T-cell (primary cell): ENCODE data around the gene EGLN2. TPM values are rescaled to one million over a fixed set of nuclear protein-coding genes. Genes with fewer than 3 reads are reported as not detected.
"Not testable (repeated sequence)": the region's sequence is repeated elsewhere in the genome, so short reads cannot be mapped to it uniquely, and the experiment has no call there.

ENCODE experiments used
- ATAC-seq, 4 experiments: fragments of 200-7000 bp in 3 of 4; fragments of 150-1000 bp in 1 of 4; cut with Tn5 transposase; replicated peaks in 1 of 4; 1 replicate in 3 of 4; 2 replicates in 1 of 4; pipeline ENCODE4 v1.10.0; 2021; ENCODE audit warnings: moderate library complexity in 3 of 4, mild to moderate bottlenecking in 2 of 4, moderate number of reproducible peaks in 1 of 4
- CTCF ChIA-PET, 2 donors: fragments of 300-600 bp; sonication (Branson Sonifier 250); formaldehyde crosslinking; loops; one replicate each; lab custom pipeline; 2022; ENCODE audit warnings: antibody characterized with exemption in 2 of 2; lab: Charles Lee
- POLR2A ChIA-PET, 2 donors: fragments of 300-600 bp; sonication (Branson Sonifier 250); formaldehyde crosslinking; loops; one replicate each; lab custom pipeline; 2022; ENCODE audit warnings: antibody characterized with exemption in 2 of 2; lab: Charles Lee
- DNase-seq, 35 experiments: peaks; one replicate each; pipeline versions ENCODE4 v3.0.0 to v3.0.0-alpha.2; 2013 to 2023
- H3K27ac ChIP-seq: one replicate; pipeline ENCODE4 v1.5.1; 2013; ENCODE audit warnings: low read length
- H3K27me3 ChIP-seq, 2 experiments: replicated peaks in 1 of 2; 1 replicate in 1 of 2; 2 replicates in 1 of 2; pipeline versions ENCODE4 v1.6.1 to v1.7.0; 2013; ENCODE audit warnings: low read length in 1 of 2, mixed read lengths in 1 of 2; ENCODE audit not compliant: control insufficient read depth in 2 of 2, insufficient read depth in 2 of 2; ENCODE audit errors: extremely low read depth in 1 of 2
- H3K36me3 ChIP-seq, 2 donors: 1 replicate in 1 of 2; 2 replicates in 1 of 2; pipeline versions ENCODE4 v1.6.1 to v1.7.0; 2013; ENCODE audit warnings: low read length in 1 of 2; ENCODE audit not compliant: control insufficient read depth in 2 of 2, insufficient read depth in 1 of 2; ENCODE audit errors: extremely low read depth in 1 of 2
- H3K4me1 ChIP-seq, 2 experiments: 1 replicate in 1 of 2; 2 replicates in 1 of 2; pipeline versions ENCODE4 v1.6.1 to v1.7.0; 2013; ENCODE audit warnings: low read length in 2 of 2, mixed read lengths in 1 of 2; ENCODE audit not compliant: insufficient read depth in 2 of 2, control insufficient read depth in 1 of 2; ENCODE audit errors: extremely low read depth in 1 of 2
- H3K4me3 ChIP-seq, 2 donors: 1 replicate in 1 of 2; 2 replicates in 1 of 2; pipeline versions ENCODE4 v1.5.1 to v1.7.0; 2013; ENCODE audit warnings: mild to moderate bottlenecking in 2 of 2, low read length in 1 of 2, moderate library complexity in 1 of 2; ENCODE audit not compliant: control insufficient read depth in 1 of 2; ENCODE audit errors: extremely low read depth in 1 of 2
- H3K9me3 ChIP-seq: 2 replicates; pipeline ENCODE4 v1.7.0; 2013
- H3K27ac Mint-ChIP-seq, 2 donors: one replicate each; pipeline ENCODE4 v1.8.0; 2020 to 2021; ENCODE audit warnings: mild to moderate bottlenecking in 2 of 2, mixed read lengths in 2 of 2
- H3K27me3 Mint-ChIP-seq, 2 donors: one replicate each; pipeline ENCODE4 v1.8.0; 2021 to 2022; ENCODE audit warnings: mixed read lengths in 2 of 2
- H3K36me3 Mint-ChIP-seq: one replicate; pipeline ENCODE4 v1.8.0; 2021; ENCODE audit warnings: mixed read lengths
- H3K4me1 Mint-ChIP-seq, 3 donors: one replicate each; pipeline ENCODE4 v1.8.0; 2020 to 2022; ENCODE audit warnings: mixed read lengths in 3 of 3, mild to moderate bottlenecking in 1 of 3
- H3K4me3 Mint-ChIP-seq, 3 donors: one replicate each; pipeline ENCODE4 v1.8.0; 2020 to 2022; ENCODE audit warnings: mild to moderate bottlenecking in 3 of 3, mixed read lengths in 3 of 3, moderate library complexity in 3 of 3
- H3K9me3 Mint-ChIP-seq, 3 donors: one replicate each; pipeline ENCODE4 v1.8.0; 2020 to 2022; ENCODE audit warnings: mixed read lengths in 3 of 3
- WGBS: methylation state at CpG from one replicate; pipeline ENCODE4 v1.1.5; 2013; ENCODE audit warnings: missing lambda C conversion rate; ENCODE audit not compliant: insufficient coverage; 5-methylcytosine and 5-hydroxymethylcytosine counted together
- total RNA-seq, 35 experiments: library from RNA in 6 of 35; stranded (reverse) in 6 of 35; fragments of 120-200 nt in 1 of 35; gene quantifications; one replicate each; pipeline versions ENCODE4 v1.2.1 to v1.2.4 and lab custom pipeline; 2013 to 2026

EGLN2 gene
- total RNA-seq, 5 donors from 2014 or later (not counting 1 experiment from before 2014, with no cell fraction given) = 150 to 234 (median 224) TPM

DNA sequence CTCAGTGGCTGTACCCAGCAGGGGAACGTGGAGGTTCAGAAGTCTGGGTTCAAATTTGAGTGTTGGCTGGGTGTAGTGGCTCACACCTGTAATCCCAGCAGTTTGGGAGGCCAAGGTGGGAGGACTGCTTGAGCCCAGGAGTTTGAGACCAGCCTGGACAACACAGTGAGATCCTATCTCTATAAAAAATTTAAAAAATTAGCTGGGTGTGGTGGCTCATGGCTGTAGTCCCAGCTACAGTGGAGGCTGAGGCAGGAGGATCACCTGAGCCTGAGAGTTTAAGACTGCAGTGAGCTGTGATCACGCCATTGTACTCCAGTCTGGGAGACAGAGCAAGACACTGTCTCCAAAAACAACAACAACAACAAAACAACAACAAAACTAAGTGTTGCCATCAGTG is 14.8 kb upstream of the EGLN2 start:
- H3K36me3 Mint-ChIP-seq = peaks cover 34% of the 10 kb centered on the region
- H3K9me3 Mint-ChIP-seq, H3K9me3 ChIP-seq, POLR2A ChIA-PET, H3K4me3 Mint-ChIP-seq, H3K4me3 ChIP-seq, H3K27me3 Mint-ChIP-seq, H3K27me3 ChIP-seq, DNase-seq, ATAC-seq, H3K27ac Mint-ChIP-seq, H3K27ac ChIP-seq, H3K4me1 ChIP-seq, CTCF ChIA-PET: not testable (repeated sequence)
- H3K36me3 ChIP-seq = peaks cover 28 to 34% of the 10 kb centered on the region in 2 donors
- H3K4me1 Mint-ChIP-seq = peaks cover 9 to 20% (median 19%) of the 10 kb centered on the region in 3 donors
- WGBS = 90% methylated on average over 1 of the region's 2 CpGs

DNA sequence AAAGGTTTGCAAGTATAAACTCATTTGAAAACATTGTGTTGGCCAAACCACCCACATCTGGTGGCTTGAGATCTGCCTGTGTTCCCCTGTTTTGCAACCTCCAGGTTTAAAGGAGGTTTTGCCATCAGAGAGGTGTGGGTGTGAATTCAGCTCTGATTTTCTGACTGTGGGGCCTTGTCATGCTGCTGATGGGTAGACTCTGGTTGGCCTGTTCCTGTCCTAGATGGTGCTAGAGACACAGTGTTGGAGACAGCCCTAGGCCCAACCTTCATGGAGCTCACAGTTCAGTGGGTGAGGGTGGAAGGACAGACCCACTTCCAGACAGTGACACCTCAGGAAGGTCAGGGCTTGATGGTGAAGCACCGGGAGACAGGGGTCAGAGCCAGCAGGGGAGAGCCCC is 13.5 kb upstream of the EGLN2 start:
- no peaks in the 10 kb centered on the region for H3K27me3 Mint-ChIP-seq
- CTCF ChIA-PET = no interaction called here
- DNase-seq = no peak
- H3K27ac Mint-ChIP-seq = peak overlapping the region; percentile 6 to 55
- Histone ChIP-seq H3K4me1 (peaks cover 0 to 2% of the 10 kb centered on the region in 2 experiments), H3K9me3 (no peaks in the 10 kb centered on the region), H3K4me3 (no peak overlapping the region), H3K36me3 (peaks cover 28 to 38% of the 10 kb centered on the region in 2 donors), H3K27ac (no peak overlapping the region), H3K27me3 (no peaks in the 10 kb centered on the region)
- POLR2A ChIA-PET = no interaction called here
- WGBS = 81% methylated on average over 1 of the region's 1 CpG
- no peak for ATAC-seq
- peaks cover 40% of the 10 kb centered on the region for H3K36me3 Mint-ChIP-seq
- H3K9me3 Mint-ChIP-seq = no peaks in the 10 kb centered on the region
- H3K4me1 Mint-ChIP-seq = peaks cover 3 to 11% (median 9%) of the 10 kb centered on the region in 3 donors
- no peak overlapping the region for H3K4me3 Mint-ChIP-seq

DNA sequence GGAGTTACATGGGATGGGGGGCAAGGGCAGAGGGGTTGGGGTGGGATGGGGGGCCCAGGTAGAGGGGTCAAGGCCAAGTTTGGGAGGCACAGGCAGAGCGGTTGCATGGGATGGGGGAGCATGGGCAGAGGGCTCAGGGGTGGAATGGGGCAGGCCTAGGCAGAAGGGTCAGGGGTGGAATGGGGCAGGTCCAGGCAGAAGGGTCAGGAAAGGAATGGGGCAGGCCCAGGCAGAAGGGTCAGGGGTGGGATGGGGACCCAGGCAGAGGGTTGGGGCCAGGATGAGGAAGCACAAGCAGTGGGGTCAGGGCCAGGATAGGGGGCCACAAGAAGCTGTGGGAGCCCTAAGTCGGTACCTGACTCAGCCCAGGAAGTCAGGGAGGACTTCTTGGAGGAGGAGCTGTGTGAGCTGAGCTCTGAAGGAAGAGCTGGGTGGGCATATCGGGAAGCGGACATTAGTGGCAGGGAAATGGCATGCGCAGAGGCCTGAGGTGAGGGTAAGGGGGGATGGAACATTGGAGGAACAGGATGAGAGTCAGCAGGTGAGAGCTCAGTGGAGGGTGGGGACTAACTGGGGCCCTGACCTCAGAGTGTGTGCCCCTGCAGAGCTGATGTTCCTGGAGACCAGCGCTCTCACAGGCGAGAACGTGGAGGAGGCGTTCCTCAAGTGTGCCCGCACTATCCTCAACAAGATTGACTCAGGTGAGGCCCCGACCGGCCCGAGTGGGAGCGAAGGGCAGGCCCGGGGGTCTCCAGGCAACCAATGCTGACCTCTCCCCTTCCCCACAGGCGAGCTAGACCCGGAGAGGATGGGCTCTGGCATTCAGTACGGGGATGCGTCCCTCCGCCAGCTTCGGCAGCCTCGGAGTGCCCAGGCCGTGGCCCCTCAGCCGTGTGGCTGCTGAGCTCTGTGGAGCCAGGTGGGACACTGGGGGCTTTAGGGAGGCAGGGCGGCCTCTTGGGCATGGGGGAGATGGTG is 12.6 kb upstream of the EGLN2 start:
- H3K27ac Mint-ChIP-seq = peak overlapping the region in 1 of 2 donors; percentile 8
- ATAC-seq (no peak), DNase-seq (no peak)
- ChIA-PET CTCF (interaction anchor here in 1 of 2 donors (0.5 kb wide), 1 partner anchor 140 kb away, joined by 3 read pairs; no protein-coding TSS in a partner anchor), POLR2A (no interaction called here)
- H3K9me3 Mint-ChIP-seq = no peaks in the 10 kb centered on the region
- H3K36me3 ChIP-seq = peaks cover 31 to 42% of the 10 kb centered on the region in 2 donors
- WGBS = 94% methylated on average over 20 of the region's 25 CpGs
- H3K9me3 ChIP-seq = no peaks in the 10 kb centered on the region
- no peak overlapping the region for H3K27ac ChIP-seq
- no peaks in the 10 kb centered on the region for H3K27me3 ChIP-seq
- H3K36me3 Mint-ChIP-seq = peaks cover 38% of the 10 kb centered on the region
- H3K4me3 Mint-ChIP-seq = no peak overlapping the region
- peaks cover 3 to 10% (median 5%) of the 10 kb centered on the region in 3 donors for H3K4me1 Mint-ChIP-seq
- H3K4me1 ChIP-seq = no peaks in the 10 kb centered on the region
- H3K27me3 Mint-ChIP-seq = no peaks in the 10 kb centered on the region
- no peak overlapping the region for H3K4me3 ChIP-seq

DNA sequence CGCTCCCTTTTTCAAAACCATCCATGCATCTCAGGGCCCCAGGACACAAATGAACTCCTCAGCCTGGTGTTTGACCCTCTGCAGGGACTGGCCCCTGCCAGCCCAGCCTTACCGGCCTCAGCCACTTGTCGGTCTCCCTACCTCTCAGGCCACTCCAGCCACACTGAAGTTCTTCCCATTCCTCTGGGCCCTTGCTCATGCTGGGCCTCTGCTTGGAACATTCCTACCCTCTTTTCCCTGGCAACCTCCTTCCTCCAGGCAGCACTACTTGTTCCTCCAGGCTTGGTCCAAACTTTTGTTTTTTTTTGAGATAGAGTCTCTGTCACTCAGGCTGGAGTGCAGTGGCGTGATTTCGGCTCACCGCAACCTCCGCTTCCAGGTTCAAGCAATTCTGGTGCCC is 7.6 kb upstream of the EGLN2 start:
- WGBS = 83% methylated on average over 7 of the region's 7 CpGs
- no peaks in the 10 kb centered on the region for H3K27me3 Mint-ChIP-seq
- Histone ChIP-seq H3K27me3 (no peaks in the 10 kb centered on the region), H3K4me1 (peaks cover 0 to 14% of the 10 kb centered on the region in 2 experiments), H3K4me3 (no peak overlapping the region), H3K27ac (no peak overlapping the region), H3K36me3 (peaks cover 18 to 20% of the 10 kb centered on the region in 2 donors), H3K9me3 (no peaks in the 10 kb centered on the region)
- ATAC-seq = no peak
- peaks cover 23% of the 10 kb centered on the region for H3K36me3 Mint-ChIP-seq
- CTCF ChIA-PET = no interaction called here
- H3K4me1 Mint-ChIP-seq = peaks cover 2 to 11% (median 5%) of the 10 kb centered on the region in 3 donors
- DNase-seq = no peak
- H3K27ac Mint-ChIP-seq = no peak overlapping the region
- POLR2A ChIA-PET = no interaction called here
- no peaks in the 10 kb centered on the region for H3K9me3 Mint-ChIP-seq
- no peak overlapping the region for H3K4me3 Mint-ChIP-seq

DNA sequence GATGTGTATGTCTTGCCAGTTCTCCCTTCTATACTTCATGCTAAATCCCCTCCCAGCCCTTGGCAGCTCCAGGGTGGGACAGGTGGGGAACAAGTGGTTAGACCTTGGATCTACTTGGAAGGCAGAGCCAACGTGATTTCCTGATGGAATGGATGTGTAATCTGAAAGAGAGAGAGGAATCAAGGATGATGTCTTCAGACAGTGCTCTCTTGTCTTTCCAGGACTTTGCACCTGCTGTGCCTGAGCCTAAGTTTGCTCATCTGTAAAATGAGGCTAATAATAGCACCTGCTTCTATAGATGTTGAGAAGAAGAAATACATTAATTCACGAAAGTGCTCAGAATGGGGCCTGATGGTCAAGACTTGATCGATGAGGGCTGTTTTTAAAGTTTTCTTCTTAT is 7.0 kb upstream of the EGLN2 start:
- peaks cover 11 to 14% of the 10 kb centered on the region in 2 donors for H3K36me3 ChIP-seq
- POLR2A ChIA-PET = no interaction called here
- CTCF ChIA-PET = interaction anchor here in 1 of 2 donors (0.6 kb wide), 1 partner anchor 29 kb away, joined by 4 read pairs; no protein-coding TSS in a partner anchor
- Mint-ChIP-seq H3K36me3 (peaks cover 18% of the 10 kb centered on the region), H3K9me3 (no peaks in the 10 kb centered on the region), H3K4me3 (no peak overlapping the region), H3K27ac (peak overlapping the region; percentile 41 to 60), H3K27me3 (no peaks in the 10 kb centered on the region), H3K4me1 (peaks cover 2 to 11% (median 5%) of the 10 kb centered on the region in 3 donors)
- DNase-seq (no peak), ATAC-seq (no peak)
- peaks cover 0 to 14% of the 10 kb centered on the region in 2 experiments for H3K4me1 ChIP-seq
- H3K27me3 ChIP-seq = no peaks in the 10 kb centered on the region
- H3K9me3 ChIP-seq = no peaks in the 10 kb centered on the region
- 75% methylated on average over 2 of the region's 3 CpGs for WGBS
- H3K4me3 ChIP-seq = no peak overlapping the region
- H3K27ac ChIP-seq = peak overlapping the region; percentile 1

DNA sequence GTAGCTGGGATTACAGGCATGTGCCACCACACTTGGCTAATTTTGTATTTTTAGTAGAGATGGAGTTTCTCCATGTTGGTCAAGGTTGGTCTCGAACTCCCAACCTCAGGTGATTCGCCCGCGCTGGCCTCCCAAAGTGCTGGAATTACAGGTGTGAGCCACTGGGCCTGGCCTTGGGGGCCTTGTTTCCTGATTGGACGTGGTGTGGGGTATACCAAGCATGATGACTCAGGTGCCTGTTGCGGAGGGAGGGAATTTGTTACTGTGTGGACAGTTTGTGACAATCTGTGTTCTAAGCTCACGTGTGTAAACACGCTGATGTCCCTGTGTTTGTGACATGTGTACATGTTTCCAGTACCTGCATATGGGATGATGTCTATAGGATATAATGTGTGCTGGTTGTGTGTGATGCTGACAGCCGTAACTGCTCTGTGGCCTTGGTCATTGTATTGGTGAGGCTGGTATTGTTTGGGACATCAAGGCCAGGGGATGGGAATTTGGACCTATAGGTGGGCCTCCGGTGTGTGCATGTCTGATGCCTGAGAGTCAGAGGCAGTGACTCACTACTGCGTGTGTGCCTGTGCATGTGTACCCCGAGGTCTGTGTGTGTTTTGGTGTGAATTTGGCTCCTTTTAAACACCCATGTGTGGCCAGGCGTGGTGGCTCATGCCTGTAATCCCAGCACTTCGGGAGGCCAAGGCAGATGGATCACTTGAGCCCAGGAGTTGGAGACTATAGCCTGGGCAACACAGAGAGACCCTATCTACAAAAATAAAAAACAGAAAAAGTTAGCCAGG is 1.6 kb upstream of the EGLN2 start:
- peaks cover 17% of the 10 kb centered on the region for H3K36me3 Mint-ChIP-seq
- H3K27ac Mint-ChIP-seq = peak overlapping the region; percentile 98 to 99
- Histone ChIP-seq H3K27me3 (no peaks in the 10 kb centered on the region), H3K36me3 (peaks cover 4 to 21% of the 10 kb centered on the region in 2 donors), H3K9me3 (no peaks in the 10 kb centered on the region), H3K4me1 (peaks cover 22 to 45% of the 10 kb centered on the region in 2 experiments), H3K27ac (peak overlapping the region; percentile 99), H3K4me3 (no peak overlapping the region)
- no peaks in the 10 kb centered on the region for H3K27me3 Mint-ChIP-seq
- ChIA-PET POLR2A (interaction anchor here (0.6 to 1.4 kb wide), 4 partner anchors 9 to 227 kb away, joined by 5 to 23 read pairs (median 11); partner anchors contain the start of genes ACTMAP (in 1 of the 2), RAB4B (in 1 of the 2) and SNRPA (in 1 of the 2)), CTCF (interaction anchor here in 1 of 2 donors (1.4 to 2.3 kb wide), 2 partner anchors 9 to 19 kb away, joined by 12 to 30 read pairs; partner anchors contain the start of gene RAB4B)
- DNase-seq = no peak
- ATAC-seq = no peak
- peak overlapping the region; percentile 92 to 94 (median 93) for H3K4me3 Mint-ChIP-seq
- WGBS = 96% methylated on average over 13 of the region's 14 CpGs
- peaks cover 36 to 44% (median 39%) of the 10 kb centered on the region in 3 donors for H3K4me1 Mint-ChIP-seq
- H3K9me3 Mint-ChIP-seq = no peaks in the 10 kb centered on the region
